Fibroblast of pulmonary artery (primary cell): ENCODE measurements around the gene EML6.

Experiments
- DNase-seq: peaks from one replicate; pipeline ENCODE4 v3.0.0-alpha.2; 2010; ENCODE audit warnings: low read depth
- H3K4me3 ChIP-seq: replicated peaks from 2 replicates; pipeline ENCODE4 v1.5.1; 2011; ENCODE audit warnings: low read depth, mild to moderate bottlenecking, control low read depth, low read length, moderate library complexity
- TF ChIP-seq, protein P1 (sequence below): IDR thresholded peaks from 2 replicates; pipeline ENCODE4 v1.5.1; 2011; ENCODE audit warnings: mild to moderate bottlenecking, control low read depth, low read length, inconsistent platforms; ENCODE audit errors: missing control alignments

The EML6 gene

GRCh38 chr2:54895730-54896129, 172.3 kb downstream of the EML6 start:
- no peak overlapping the region for H3K4me3 ChIP-seq
- TF ChIP-seq, protein P1, sequence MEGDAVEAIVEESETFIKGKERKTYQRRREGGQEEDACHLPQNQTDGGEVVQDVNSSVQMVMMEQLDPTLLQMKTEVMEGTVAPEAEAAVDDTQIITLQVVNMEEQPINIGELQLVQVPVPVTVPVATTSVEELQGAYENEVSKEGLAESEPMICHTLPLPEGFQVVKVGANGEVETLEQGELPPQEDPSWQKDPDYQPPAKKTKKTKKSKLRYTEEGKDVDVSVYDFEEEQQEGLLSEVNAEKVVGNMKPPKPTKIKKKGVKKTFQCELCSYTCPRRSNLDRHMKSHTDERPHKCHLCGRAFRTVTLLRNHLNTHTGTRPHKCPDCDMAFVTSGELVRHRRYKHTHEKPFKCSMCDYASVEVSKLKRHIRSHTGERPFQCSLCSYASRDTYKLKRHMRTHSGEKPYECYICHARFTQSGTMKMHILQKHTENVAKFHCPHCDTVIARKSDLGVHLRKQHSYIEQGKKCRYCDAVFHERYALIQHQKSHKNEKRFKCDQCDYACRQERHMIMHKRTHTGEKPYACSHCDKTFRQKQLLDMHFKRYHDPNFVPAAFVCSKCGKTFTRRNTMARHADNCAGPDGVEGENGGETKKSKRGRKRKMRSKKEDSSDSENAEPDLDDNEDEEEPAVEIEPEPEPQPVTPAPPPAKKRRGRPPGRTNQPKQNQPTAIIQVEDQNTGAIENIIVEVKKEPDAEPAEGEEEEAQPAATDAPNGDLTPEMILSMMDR, result no peak
- DNase-seq, result peak; percentile 46

DNA sequence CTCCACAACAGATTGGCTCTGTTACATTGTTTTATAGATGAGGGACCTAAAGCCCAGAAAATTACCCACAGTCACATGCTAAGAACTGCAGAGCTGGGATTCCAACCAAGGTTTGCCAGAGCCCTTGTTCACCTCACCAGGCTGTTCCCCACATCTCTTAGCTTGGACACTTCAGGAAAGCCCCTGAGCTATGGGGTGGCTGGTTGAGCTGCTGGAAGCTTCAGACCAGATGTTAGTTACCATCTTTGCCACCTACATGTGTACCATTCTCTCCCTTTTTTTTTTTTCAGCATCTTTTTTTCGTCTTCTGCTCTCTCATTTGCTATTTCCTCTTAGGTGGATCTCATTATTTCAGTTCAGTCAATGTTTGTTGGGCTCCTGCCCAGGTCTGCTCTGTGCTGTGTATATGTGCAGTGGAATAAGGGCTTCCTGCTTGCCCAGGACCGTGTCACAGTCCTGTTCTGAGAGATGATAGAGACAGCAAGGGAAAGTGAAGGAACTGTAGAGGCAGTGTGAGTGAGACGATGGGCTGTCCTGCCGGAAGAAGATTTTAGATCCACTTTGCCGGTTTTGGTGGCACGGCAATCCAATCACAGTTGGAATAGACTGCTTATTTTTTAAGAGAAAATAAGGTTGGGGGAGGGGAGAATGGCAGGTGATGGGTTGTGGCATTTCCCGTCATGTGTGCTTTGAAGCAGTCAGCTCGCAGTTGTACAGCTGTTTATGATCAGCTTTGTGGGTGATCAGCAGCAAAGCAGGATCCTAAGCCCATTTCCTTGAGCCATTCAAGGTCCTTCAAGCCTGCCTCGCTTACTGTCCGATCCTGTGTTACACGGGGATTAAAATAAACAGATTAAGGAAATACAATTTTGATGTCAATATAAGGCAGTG, 174.2 kb downstream of the EML6 start:
- H3K4me3 ChIP-seq, result no peak overlapping the region
- no peak for DNase-seq

GRCh38 chr2:54898456-54899226, 175.2 kb downstream of the EML6 start:
- DNase-seq, result no peak
- no peak overlapping the region for H3K4me3 ChIP-seq
- TF ChIP-seq, protein P1, result no peak

More for the DNA sequence above, 174.2 kb downstream of the EML6 start:
- TF ChIP-seq, protein P1, result no peak

DNA sequence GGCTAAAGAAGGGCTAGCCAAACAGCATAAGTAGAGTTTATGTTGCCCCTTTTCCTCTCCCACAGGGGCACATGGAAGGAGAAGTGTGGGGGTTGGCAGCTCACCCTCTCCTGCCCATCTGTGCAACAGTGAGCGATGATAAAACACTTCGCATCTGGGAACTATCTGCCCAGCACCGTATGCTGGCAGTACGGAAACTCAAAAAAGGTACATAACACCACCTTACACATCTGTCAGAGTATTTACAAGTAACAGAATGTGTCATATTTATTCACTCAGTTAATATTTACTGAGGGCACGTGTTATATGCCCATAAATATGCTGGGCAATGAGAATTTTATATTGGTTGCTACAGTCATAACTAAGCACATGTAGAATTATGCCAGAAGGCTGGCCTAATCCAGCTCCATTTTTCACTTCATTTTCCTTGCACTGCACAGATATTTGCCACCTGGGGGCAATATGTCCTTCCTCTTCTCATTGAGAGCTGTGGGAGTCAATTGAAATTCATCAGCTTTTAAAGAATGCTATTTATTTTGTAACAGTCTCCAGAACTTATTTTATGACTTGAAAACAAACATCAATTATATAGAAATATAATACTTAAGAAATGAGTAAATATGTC, 176.2 kb downstream of the EML6 start:
- TF ChIP-seq, protein P1, result peak; percentile 70
- peak; percentile 79 for DNase-seq
- H3K4me3 ChIP-seq, result no peak overlapping the region

- TF ChIP-seq, protein P1, result no peak
- no peak overlapping the region for H3K4me3 ChIP-seq
- DNase-seq, result no peak
Measured at GRCh38 chr2:54901224-54901986, 177.9 kb downstream of the EML6 start.

DNA sequence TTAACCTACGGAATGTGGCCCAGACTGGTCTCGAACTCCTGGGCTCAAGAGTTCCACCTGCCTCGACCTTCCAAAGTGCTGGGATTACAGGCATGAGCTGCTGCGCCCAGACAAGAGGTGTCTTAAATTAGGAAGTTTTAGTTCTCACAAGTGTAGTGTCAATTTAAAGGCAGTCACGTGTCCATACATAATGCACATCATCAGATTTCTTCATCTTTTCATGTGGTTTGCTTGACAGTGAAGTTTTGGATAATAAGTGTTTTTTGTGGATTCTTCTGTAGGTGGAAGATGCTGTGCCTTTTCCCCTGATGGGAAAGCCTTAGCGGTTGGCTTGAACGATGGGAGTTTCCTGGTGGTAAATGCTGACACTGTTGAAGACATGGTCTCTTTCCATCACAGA, 179.3 kb downstream of the EML6 start:
- TF ChIP-seq, protein P1, result no peak
- H3K4me3 ChIP-seq, result no peak overlapping the region
- no peak for DNase-seq
